ENCODE data around the gene SCAMP4.

GRCh38 chr19:1917146-1917545, 11.9 kb downstream of the SCAMP4 start:
- TF ChIP-seq ZNF121 (tag by site-specific recombination; IDR thresholded peaks at IDR 0.05) (no peak), ZBTB8A (tag by site-specific recombination; IDR thresholded peaks at IDR 0.05) (no peak), ZFP37 (tag by site-specific recombination; IDR thresholded peaks at IDR 0.05) (no peak), YY1 (tag by site-specific recombination; IDR thresholded peaks at IDR 0.05) (no peak), ZNF175 (tag by site-specific recombination; IDR thresholded peaks at IDR 0.05) (no peak), REST (tag by site-specific recombination; IDR thresholded peaks at IDR 0.05) (no peak), ZNF777 (tag by site-specific recombination; IDR thresholded peaks at IDR 0.05; ENCODE audit: borderline replicate concordance) (no peak), ZNF624 (tag by site-specific recombination; IDR thresholded peaks at IDR 0.05) (no peak), ZNF138 (tag by site-specific recombination; IDR thresholded peaks at IDR 0.05; ENCODE audit: borderline replicate concordance) (no peak), ZNF24 (tag by site-specific recombination; IDR thresholded peaks at IDR 0.05) (no peak), ZNF707 (tag by site-specific recombination; IDR thresholded peaks at IDR 0.05) (no peak), OVOL3 (tag by site-specific recombination; IDR thresholded peaks at IDR 0.05) (no peak)
- TF ChIP-seq, protein P1, sequence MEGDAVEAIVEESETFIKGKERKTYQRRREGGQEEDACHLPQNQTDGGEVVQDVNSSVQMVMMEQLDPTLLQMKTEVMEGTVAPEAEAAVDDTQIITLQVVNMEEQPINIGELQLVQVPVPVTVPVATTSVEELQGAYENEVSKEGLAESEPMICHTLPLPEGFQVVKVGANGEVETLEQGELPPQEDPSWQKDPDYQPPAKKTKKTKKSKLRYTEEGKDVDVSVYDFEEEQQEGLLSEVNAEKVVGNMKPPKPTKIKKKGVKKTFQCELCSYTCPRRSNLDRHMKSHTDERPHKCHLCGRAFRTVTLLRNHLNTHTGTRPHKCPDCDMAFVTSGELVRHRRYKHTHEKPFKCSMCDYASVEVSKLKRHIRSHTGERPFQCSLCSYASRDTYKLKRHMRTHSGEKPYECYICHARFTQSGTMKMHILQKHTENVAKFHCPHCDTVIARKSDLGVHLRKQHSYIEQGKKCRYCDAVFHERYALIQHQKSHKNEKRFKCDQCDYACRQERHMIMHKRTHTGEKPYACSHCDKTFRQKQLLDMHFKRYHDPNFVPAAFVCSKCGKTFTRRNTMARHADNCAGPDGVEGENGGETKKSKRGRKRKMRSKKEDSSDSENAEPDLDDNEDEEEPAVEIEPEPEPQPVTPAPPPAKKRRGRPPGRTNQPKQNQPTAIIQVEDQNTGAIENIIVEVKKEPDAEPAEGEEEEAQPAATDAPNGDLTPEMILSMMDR (tag by site-specific recombination; IDR thresholded peaks at IDR 0.05): no peak

Measured in HEK293 (cell line).